ENCODE measurements around the gene ME1.
"Not testable (repeated sequence)": the region's sequence is repeated elsewhere in the genome, so short reads cannot be mapped to it uniquely, and the experiment has no call there.

ME1 gene

GRCh38 chr6:83411731-83412130 lies 19.1 kb downstream of the ME1 start:
- no peak for ATAC-seq
- H3K4me1 Mint-ChIP-seq: no peaks in the 10 kb centered on the region
- no peaks in the 10 kb centered on the region for H3K9me3 Mint-ChIP-seq
- no peaks in the 10 kb centered on the region for H3K36me3 Mint-ChIP-seq (ENCODE audit: low read depth)
- H3K27me3 Mint-ChIP-seq: no peaks in the 10 kb centered on the region
- no peak for DNase-seq
- H3K27ac Mint-ChIP-seq: no peak overlapping the region
- H3K4me3 Mint-ChIP-seq: no peak overlapping the region

- H3K4me3 Mint-ChIP-seq: no peak overlapping the region
- no peaks in the 10 kb centered on the region for H3K4me1 Mint-ChIP-seq
- no peak for DNase-seq
- no peaks in the 10 kb centered on the region for H3K27me3 Mint-ChIP-seq
- no peak for ATAC-seq
- no peaks in the 10 kb centered on the region for H3K36me3 Mint-ChIP-seq (ENCODE audit: low read depth)
- H3K9me3 Mint-ChIP-seq: no peaks in the 10 kb centered on the region
- no peak overlapping the region for H3K27ac Mint-ChIP-seq
These were observed 27.7 kb downstream of the ME1 start for GRCh38 chr6:83403191-83403590.

- no peak for ATAC-seq
- Mint-ChIP-seq H3K9me3 (no peaks in the 10 kb centered on the region), H3K4me1 (no peaks in the 10 kb centered on the region), H3K27ac (no peak overlapping the region), H3K27me3 (peaks cover 3% of the 10 kb centered on the region), H3K36me3 (ENCODE audit: low read depth) (no peaks in the 10 kb centered on the region), H3K4me3 (no peak overlapping the region)
- DNase-seq: no peak
These were observed 41.2 kb downstream of the ME1 start for GRCh38 chr6:83389606-83390005.

GRCh38 chr6:83385473-83385872 lies 45.4 kb downstream of the ME1 start:
- no peak for DNase-seq
- Mint-ChIP-seq H3K36me3 (ENCODE audit: low read depth) (no peaks in the 10 kb centered on the region), H3K27ac (no peak overlapping the region), H3K9me3 (no peaks in the 10 kb centered on the region), H3K27me3 (peaks cover 3% of the 10 kb centered on the region), H3K4me3 (no peak overlapping the region), H3K4me1 (no peaks in the 10 kb centered on the region)
- ATAC-seq: no peak

- peaks cover 1% of the 10 kb centered on the region for H3K27me3 Mint-ChIP-seq
- no peak overlapping the region for H3K27ac Mint-ChIP-seq
- no peak overlapping the region for H3K4me3 Mint-ChIP-seq
- H3K4me1 Mint-ChIP-seq: no peaks in the 10 kb centered on the region
- H3K36me3 Mint-ChIP-seq (ENCODE audit: low read depth): no peaks in the 10 kb centered on the region
- no peaks in the 10 kb centered on the region for H3K9me3 Mint-ChIP-seq
- ATAC-seq (no peak), DNase-seq (no peak)
These were observed 46.1 kb downstream of the ME1 start for GRCh38 chr6:83384751-83385150.

- no peak overlapping the region for H3K4me3 Mint-ChIP-seq
- H3K27me3 Mint-ChIP-seq: no peaks in the 10 kb centered on the region
- H3K36me3 Mint-ChIP-seq (ENCODE audit: low read depth): no peaks in the 10 kb centered on the region
- H3K9me3 Mint-ChIP-seq: no peaks in the 10 kb centered on the region
- ATAC-seq: no peak
- DNase-seq: no peak
- H3K27ac Mint-ChIP-seq: no peak overlapping the region
- H3K4me1 Mint-ChIP-seq: no peaks in the 10 kb centered on the region
These were observed 48.9 kb downstream of the ME1 start for GRCh38 chr6:83381949-83382348.

- Mint-ChIP-seq H3K4me1 (no peaks in the 10 kb centered on the region), H3K27ac (no peak overlapping the region), H3K9me3 (no peaks in the 10 kb centered on the region), H3K4me3 (no peak overlapping the region), H3K36me3 (ENCODE audit: low read depth) (no peaks in the 10 kb centered on the region), H3K27me3 (no peaks in the 10 kb centered on the region)
- ATAC-seq: no peak
- DNase-seq: no peak
These were observed 52.0 kb downstream of the ME1 start for GRCh38 chr6:83378621-83379388.

GRCh38 chr6:83371423-83371822 lies 59.4 kb downstream of the ME1 start:
- ATAC-seq: no peak
- Mint-ChIP-seq H3K27ac (no peak overlapping the region), H3K4me1 (no peaks in the 10 kb centered on the region), H3K4me3 (no peak overlapping the region), H3K36me3 (ENCODE audit: low read depth) (no peaks in the 10 kb centered on the region), H3K9me3 (no peaks in the 10 kb centered on the region), H3K27me3 (no peaks in the 10 kb centered on the region)
- no peak for DNase-seq

- ATAC-seq (no peak), DNase-seq (no peak)
- H3K36me3 Mint-ChIP-seq (ENCODE audit: low read depth): no peaks in the 10 kb centered on the region
- H3K27me3 Mint-ChIP-seq: no peaks in the 10 kb centered on the region
- no peak overlapping the region for H3K4me3 Mint-ChIP-seq
- H3K27ac Mint-ChIP-seq: no peak overlapping the region
- H3K4me1 Mint-ChIP-seq: no peaks in the 10 kb centered on the region
- no peaks in the 10 kb centered on the region for H3K9me3 Mint-ChIP-seq
These were observed 60.3 kb downstream of the ME1 start for GRCh38 chr6:83370567-83370966.

GRCh38 chr6:83369692-83370091 lies 61.2 kb downstream of the ME1 start:
- Mint-ChIP-seq H3K9me3 (no peaks in the 10 kb centered on the region), H3K36me3 (ENCODE audit: low read depth) (no peaks in the 10 kb centered on the region), H3K4me3 (no peak overlapping the region), H3K4me1 (no peaks in the 10 kb centered on the region), H3K27me3 (no peaks in the 10 kb centered on the region), H3K27ac (no peak overlapping the region)
- no peak for DNase-seq
- ATAC-seq: no peak

- H3K36me3 Mint-ChIP-seq (ENCODE audit: low read depth): no peaks in the 10 kb centered on the region
- DNase-seq (no peak), ATAC-seq (no peak)
- H3K4me1 Mint-ChIP-seq: no peaks in the 10 kb centered on the region
- no peak overlapping the region for H3K4me3 Mint-ChIP-seq
- H3K27me3 Mint-ChIP-seq: no peaks in the 10 kb centered on the region
- H3K9me3 Mint-ChIP-seq: no peaks in the 10 kb centered on the region
- no peak overlapping the region for H3K27ac Mint-ChIP-seq
These were observed 62.3 kb downstream of the ME1 start for GRCh38 chr6:83368577-83368976.

- H3K36me3 Mint-ChIP-seq (ENCODE audit: low read depth): no peaks in the 10 kb centered on the region
- H3K4me1 Mint-ChIP-seq: no peaks in the 10 kb centered on the region
- ATAC-seq (no peak), DNase-seq (no peak)
- no peaks in the 10 kb centered on the region for H3K9me3 Mint-ChIP-seq
- no peaks in the 10 kb centered on the region for H3K27me3 Mint-ChIP-seq
- H3K27ac Mint-ChIP-seq: no peak overlapping the region
- no peak overlapping the region for H3K4me3 Mint-ChIP-seq
These were observed 63.7 kb downstream of the ME1 start for GRCh38 chr6:83367104-83367503.

GRCh38 chr6:83365931-83366330 lies 64.9 kb downstream of the ME1 start:
- DNase-seq (no peak), ATAC-seq (no peak)
- no peak overlapping the region for H3K27ac Mint-ChIP-seq
- H3K9me3 Mint-ChIP-seq: no peaks in the 10 kb centered on the region
- H3K4me1 Mint-ChIP-seq: no peaks in the 10 kb centered on the region
- no peaks in the 10 kb centered on the region for H3K27me3 Mint-ChIP-seq
- H3K36me3 Mint-ChIP-seq (ENCODE audit: low read depth): no peaks in the 10 kb centered on the region
- H3K4me3 Mint-ChIP-seq: no peak overlapping the region

- not testable (repeated sequence) for ATAC-seq; H3K27me3 Mint-ChIP-seq; H3K4me1 Mint-ChIP-seq; H3K4me3 Mint-ChIP-seq; H3K27ac Mint-ChIP-seq; H3K9me3 Mint-ChIP-seq; DNase-seq; H3K36me3 Mint-ChIP-seq (ENCODE audit: low read depth)
These were observed 68.5 kb downstream of the ME1 start for GRCh38 chr6:83362349-83362748.

GRCh38 chr6:83359638-83360037 lies 71.2 kb downstream of the ME1 start:
- H3K9me3 Mint-ChIP-seq: peaks cover 5% of the 10 kb centered on the region
- ATAC-seq (no peak), DNase-seq (no peak)
- no peaks in the 10 kb centered on the region for H3K27me3 Mint-ChIP-seq
- no peak overlapping the region for H3K27ac Mint-ChIP-seq
- H3K4me3 Mint-ChIP-seq: no peak overlapping the region
- no peaks in the 10 kb centered on the region for H3K36me3 Mint-ChIP-seq (ENCODE audit: low read depth)
- no peaks in the 10 kb centered on the region for H3K4me1 Mint-ChIP-seq

GRCh38 chr6:83354747-83355146 lies 76.1 kb downstream of the ME1 start:
- H3K9me3 Mint-ChIP-seq: peaks cover 5% of the 10 kb centered on the region
- no peak for ATAC-seq
- no peaks in the 10 kb centered on the region for H3K36me3 Mint-ChIP-seq (ENCODE audit: low read depth)
- H3K27ac Mint-ChIP-seq: no peak overlapping the region
- no peaks in the 10 kb centered on the region for H3K4me1 Mint-ChIP-seq
- no peak for DNase-seq
- H3K27me3 Mint-ChIP-seq: no peaks in the 10 kb centered on the region
- H3K4me3 Mint-ChIP-seq: no peak overlapping the region

All from activated naive CD8-positive, alpha-beta T cell treated with anti-CD3 and anti-CD28 coated beads, Interleukin-2, amount 50 U/mL, for 24 hours (primary cell).